Measurements from ENCODE around the gene DSCAM. TPM values are rescaled to one million over a fixed set of nuclear protein-coding genes. Genes with fewer than 3 reads are reported as not detected.

The DSCAM gene
- total RNA-seq, 1 experiment from 2014 or later: not detected

DNA sequence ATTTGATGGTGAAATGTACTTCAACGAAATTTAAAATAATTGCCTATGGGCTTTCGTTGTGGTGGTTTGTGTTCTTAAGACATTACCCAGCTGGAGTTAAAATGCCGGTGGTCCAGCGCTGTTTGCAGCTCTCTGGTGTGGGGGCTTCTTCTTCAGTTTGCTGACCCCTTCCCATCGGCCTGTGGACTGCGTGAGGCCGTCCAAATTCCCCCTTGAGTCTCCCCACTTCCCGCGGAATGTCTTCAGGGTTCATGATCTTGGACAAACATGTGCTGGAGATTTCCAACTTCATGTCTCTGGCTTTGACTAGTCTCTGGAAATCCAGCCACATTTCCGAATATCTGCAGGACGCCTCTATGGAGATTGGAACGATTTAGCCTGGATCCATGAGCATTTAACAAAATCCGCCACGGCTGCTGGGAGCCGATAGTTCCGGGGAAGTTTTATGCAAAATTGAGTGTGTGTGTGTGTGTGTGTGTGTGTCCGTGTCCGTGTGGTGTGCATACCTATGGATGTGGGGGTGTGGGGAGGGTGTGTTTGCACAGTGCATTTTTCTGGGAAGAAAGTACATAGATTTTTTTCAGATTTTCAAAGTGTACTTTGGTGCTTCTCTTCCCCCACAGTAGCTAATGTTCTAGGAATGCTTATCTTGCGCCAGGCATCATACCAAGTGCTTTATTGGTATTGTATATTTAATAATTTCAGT lies 862.5 kb downstream of the DSCAM start:
- Histone ChIP-seq H3K9me3 (no peaks in the 10 kb centered on the region), H3K4me3 (no peak overlapping the region), H3K36me3 (no peaks in the 10 kb centered on the region), H3K27me3 (no peaks in the 10 kb centered on the region; the same call in none of the 2 replicates)
- no peak for DNase-seq

- Histone ChIP-seq H3K9me3 (no peaks in the 10 kb centered on the region), H3K27me3 (no peaks in the 10 kb centered on the region; the same call in none of the 2 replicates), H3K4me3 (no peak overlapping the region), H3K36me3 (no peaks in the 10 kb centered on the region)
- no peak for DNase-seq
These were observed 866.6 kb downstream of the DSCAM start for GRCh38 chr21:39980241-39980820.

- no peak overlapping the region for H3K4me3 ChIP-seq
- no peaks in the 10 kb centered on the region for H3K9me3 ChIP-seq
- no peak for DNase-seq
- H3K27me3 ChIP-seq: no peaks in the 10 kb centered on the region; the same call in none of the 2 replicates
- H3K36me3 ChIP-seq: no peaks in the 10 kb centered on the region
These were observed 867.6 kb downstream of the DSCAM start for GRCh38 chr21:39979321-39979720.

GRCh38 chr21:39976800-39977199 lies 870.2 kb downstream of the DSCAM start:
- Histone ChIP-seq H3K36me3 (no peaks in the 10 kb centered on the region), H3K4me3 (no peak overlapping the region), H3K27me3 (no peaks in the 10 kb centered on the region; the same call in none of the 2 replicates), H3K9me3 (no peaks in the 10 kb centered on the region)
- no peak for DNase-seq

DNA sequence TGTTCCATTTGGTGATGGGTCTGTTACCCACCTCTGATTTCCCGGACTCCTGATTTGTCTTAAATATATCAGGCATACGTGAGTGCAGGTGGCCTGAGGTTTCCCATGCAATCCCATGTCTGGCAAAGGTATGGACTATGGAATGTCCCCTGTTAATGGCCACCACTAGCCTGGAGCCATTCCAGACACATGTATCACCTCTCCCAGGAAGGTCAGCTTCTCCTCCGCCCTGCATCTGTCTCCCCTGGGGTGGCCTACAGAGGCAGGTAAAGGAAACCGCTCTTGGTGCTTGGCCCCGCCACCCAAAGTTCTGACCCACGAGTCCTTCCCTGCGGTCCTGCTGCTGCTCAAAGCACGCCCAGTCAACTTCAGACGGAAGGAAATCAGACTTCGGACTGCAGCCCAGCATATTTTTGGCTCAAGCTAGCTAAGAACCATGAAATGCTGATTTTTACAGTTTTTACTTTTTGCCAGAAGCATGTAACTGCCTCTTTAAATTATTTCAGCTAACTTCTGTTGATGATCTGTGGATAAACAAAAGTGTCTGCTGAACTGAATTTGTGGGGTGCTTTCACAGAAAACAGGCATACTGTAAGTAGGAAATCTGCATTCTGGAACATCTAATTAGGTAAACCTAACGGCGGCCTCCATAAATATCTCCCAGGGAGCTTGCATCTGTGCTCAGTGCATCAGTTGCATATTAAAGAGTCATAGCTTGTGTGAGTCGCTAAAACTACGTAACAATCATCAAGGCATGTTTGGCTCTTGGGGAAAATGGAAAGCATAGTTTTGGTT lies 873.8 kb downstream of the DSCAM start:
- DNase-seq: no peak
- no peak overlapping the region for H3K4me3 ChIP-seq

GRCh38 chr21:39972471-39972870 lies 874.5 kb downstream of the DSCAM start:
- H3K36me3 ChIP-seq: no peaks in the 10 kb centered on the region
- no peaks in the 10 kb centered on the region for H3K9me3 ChIP-seq
- H3K4me3 ChIP-seq: no peak overlapping the region
- DNase-seq: no peak
- no peaks in the 10 kb centered on the region for H3K27me3 ChIP-seq

More for the DNA sequence above, 873.8 kb downstream of the DSCAM start:
- H3K9me3 ChIP-seq: no peaks in the 10 kb centered on the region
- H3K27me3 ChIP-seq: no peaks in the 10 kb centered on the region
- no peaks in the 10 kb centered on the region for H3K36me3 ChIP-seq

DNA sequence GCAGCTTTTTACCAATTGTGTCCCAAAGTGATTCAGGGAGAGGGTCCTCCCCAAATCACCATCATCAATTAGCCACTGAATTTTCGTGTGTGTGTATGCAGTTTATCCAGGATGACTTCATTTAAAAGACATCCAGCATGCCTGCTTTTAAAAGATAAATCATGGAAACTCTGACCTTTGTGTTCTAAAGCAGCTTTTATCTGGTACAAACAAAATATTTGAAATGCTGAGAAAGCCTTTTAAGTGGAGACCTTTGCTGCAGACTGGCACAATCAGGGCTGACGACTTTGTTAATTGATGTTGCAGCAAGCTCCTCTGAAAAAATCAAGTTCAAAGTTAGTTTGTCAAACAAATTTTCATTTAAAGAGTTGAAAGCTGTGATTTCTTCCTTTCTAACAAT lies 875.0 kb downstream of the DSCAM start:
- Histone ChIP-seq H3K9me3 (no peaks in the 10 kb centered on the region), H3K36me3 (no peaks in the 10 kb centered on the region), H3K27me3 (no peaks in the 10 kb centered on the region), H3K4me3 (no peak overlapping the region)
- no peak for DNase-seq

GRCh38 chr21:39969691-39970364 lies 877.1 kb downstream of the DSCAM start:
- Histone ChIP-seq H3K9me3 (no peaks in the 10 kb centered on the region), H3K27me3 (no peaks in the 10 kb centered on the region), H3K36me3 (no peaks in the 10 kb centered on the region), H3K4me3 (no peak overlapping the region)
- DNase-seq: no peak

GRCh38 chr21:39968010-39968409 lies 878.9 kb downstream of the DSCAM start:
- Histone ChIP-seq H3K36me3 (no peaks in the 10 kb centered on the region), H3K27me3 (no peaks in the 10 kb centered on the region), H3K9me3 (no peaks in the 10 kb centered on the region), H3K4me3 (no peak overlapping the region)
- no peak for DNase-seq

GRCh38 chr21:39966786-39967185 lies 880.2 kb downstream of the DSCAM start:
- Histone ChIP-seq H3K9me3 (no peaks in the 10 kb centered on the region), H3K4me3 (no peak overlapping the region), H3K27me3 (no peaks in the 10 kb centered on the region), H3K36me3 (no peaks in the 10 kb centered on the region)
- no peak for DNase-seq

DNA sequence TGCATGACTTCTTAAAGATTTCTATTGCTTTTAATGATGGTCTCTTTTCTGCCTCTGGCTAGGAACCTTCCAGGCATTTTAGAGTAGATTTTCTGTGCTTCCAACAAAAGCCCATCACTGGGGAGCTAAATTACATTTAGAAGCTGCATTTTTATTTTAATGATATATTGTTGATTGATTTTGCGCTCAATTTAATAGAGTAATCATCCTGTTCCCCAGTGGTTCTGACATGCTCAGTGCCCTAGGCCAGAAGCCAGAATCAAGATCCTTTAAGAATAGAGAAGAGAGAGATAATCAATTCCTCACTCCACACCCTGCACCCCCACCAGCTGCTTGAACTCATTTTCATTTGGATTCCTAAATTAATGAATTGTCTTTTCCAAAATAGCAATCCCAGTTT lies 881.9 kb downstream of the DSCAM start:
- no peak overlapping the region for H3K4me3 ChIP-seq
- H3K27me3 ChIP-seq: no peaks in the 10 kb centered on the region
- H3K9me3 ChIP-seq: no peaks in the 10 kb centered on the region
- H3K36me3 ChIP-seq: no peaks in the 10 kb centered on the region
- DNase-seq: no peak

DNA sequence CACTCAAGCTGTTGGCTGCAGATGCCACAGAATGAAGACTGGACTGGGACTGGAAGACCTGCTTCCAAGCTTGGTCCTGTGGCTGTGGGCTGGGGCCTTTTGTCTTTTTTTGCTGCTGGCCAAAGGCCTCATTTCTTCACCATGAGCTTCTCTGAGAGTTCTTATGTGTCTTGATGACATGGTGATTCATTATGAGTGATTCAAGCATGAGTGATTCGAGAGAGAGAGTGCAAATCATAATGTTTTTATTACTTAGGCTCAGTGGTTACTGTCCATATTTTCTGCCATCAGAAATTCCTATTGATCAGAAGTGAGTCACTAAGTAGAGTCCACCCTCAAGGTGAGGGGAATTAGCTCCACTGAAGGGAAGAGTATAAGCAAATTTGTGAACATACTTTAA lies 885.7 kb downstream of the DSCAM start:
- DNase-seq: peak; percentile 14
- no peaks in the 10 kb centered on the region for H3K27me3 ChIP-seq
- H3K4me3 ChIP-seq: no peak overlapping the region
- no peaks in the 10 kb centered on the region for H3K9me3 ChIP-seq
- no peaks in the 10 kb centered on the region for H3K36me3 ChIP-seq

Measured in MG63 (cell line).